GM18502 (cell line): ENCODE data around the gene ETV1.

ENCODE experiments used
- ATAC-seq: cut with Tn5 transposase; IDR thresholded peaks from one replicate; pipeline ENCODE4 v1.9.1; 2021; ENCODE audit warnings: mild to moderate bottlenecking; ENCODE audit not compliant: unreplicated experiment, poor library complexity

Gene ETV1

GRCh38 chr7:13841284-13841683 lies 148.2 kb downstream of the ETV1 start:
- no peak for ATAC-seq
